Measurements from ENCODE around the gene PIGV.
"Not testable (repeated sequence)": the region's sequence is repeated elsewhere in the genome, so short reads cannot be mapped to it uniquely, and the experiment has no call there.

PIGV gene

GRCh38 chr1:26838474-26839338 is 51.0 kb downstream of the PIGV start:
- DNase-seq, result peak; percentile 64

- no peak for DNase-seq
Observed at GRCh38 chr1:26839339-26839722, 51.6 kb downstream of the PIGV start.

GRCh38 chr1:26839779-26840178 is 52.0 kb downstream of the PIGV start:
- DNase-seq, result no peak

- no peak for DNase-seq
Observed at GRCh38 chr1:26844424-26845196, 56.9 kb downstream of the PIGV start.

- not testable (repeated sequence) for DNase-seq
Observed at GRCh38 chr1:26847826-26848225, 60.1 kb downstream of the PIGV start.

Measured in activated CD4-positive, alpha-beta T cell treated with anti-CD3 and anti-CD28 coated beads, Interleukin-2, amount 50 U/mL, for 16 hours (primary cell).